ENCODE results near the gene ABCC6. TPM values are rescaled to one million over a fixed set of nuclear protein-coding genes. Genes with fewer than 3 reads are reported as not detected.
A peak's percentile ranks its signal among the peaks of the same experiment; 100 is the strongest.
"Not testable (repeated sequence)": the region's sequence is repeated elsewhere in the genome, so short reads cannot be mapped to it uniquely, and the experiment has no call there.

ABCC6 gene
- total RNA-seq, 3 donors from 2014 or later (not counting 1 experiment from before 2014, with no cell fraction given): 0.16 to 0.25 TPM; not detected in 1

- H3K27ac ChIP-seq (ENCODE audit: low read length); ATAC-seq; H3K27ac Mint-ChIP-seq; H3K4me1 ChIP-seq (ENCODE audit: control insufficient read depth, insufficient read depth, low read length); H3K36me3 ChIP-seq (ENCODE audit: control insufficient read depth, insufficient read depth, low read length); H3K4me3 Mint-ChIP-seq; DNase-seq; intact Hi-C loops (cut with micrococcal nuclease); H3K9me3 Mint-ChIP-seq; H3K9me3 ChIP-seq (ENCODE audit: control insufficient read depth, insufficient read depth, low read length); H3K4me3 ChIP-seq (ENCODE audit: low read length); H3K27me3 ChIP-seq (ENCODE audit: control insufficient read depth, insufficient read depth, low read length); H3K4me1 Mint-ChIP-seq; H3K36me3 Mint-ChIP-seq; H3K27me3 Mint-ChIP-seq (ENCODE audit: low read depth in 2 of 2): not testable (repeated sequence)
- 88% methylated on average over 1 of the region's 2 CpGs for WGBS (ENCODE audit: insufficient coverage)
Measured at GRCh38 chr16:16205864-16206263, 17.4 kb downstream of the ABCC6 start.

GRCh38 chr16:16204552-16204951 lies 18.7 kb downstream of the ABCC6 start:
- H3K4me3 Mint-ChIP-seq; H3K27me3 ChIP-seq (ENCODE audit: control insufficient read depth, insufficient read depth, low read length); ATAC-seq; H3K36me3 Mint-ChIP-seq; H3K9me3 Mint-ChIP-seq; intact Hi-C loops (cut with micrococcal nuclease); H3K4me1 ChIP-seq (ENCODE audit: control insufficient read depth, insufficient read depth, low read length); DNase-seq; H3K9me3 ChIP-seq (ENCODE audit: control insufficient read depth, insufficient read depth, low read length); H3K27ac Mint-ChIP-seq; H3K27ac ChIP-seq (ENCODE audit: low read length); H3K4me1 Mint-ChIP-seq; H3K36me3 ChIP-seq (ENCODE audit: control insufficient read depth, insufficient read depth, low read length); H3K27me3 Mint-ChIP-seq (ENCODE audit: low read depth in 2 of 2); H3K4me3 ChIP-seq (ENCODE audit: low read length): not testable (repeated sequence)
- 71% methylated on average over 1 of the region's 8 CpGs for WGBS (ENCODE audit: insufficient coverage)

- H3K4me3 Mint-ChIP-seq; H3K4me1 ChIP-seq (ENCODE audit: control insufficient read depth, insufficient read depth, low read length); H3K27ac ChIP-seq (ENCODE audit: low read length); DNase-seq; H3K27me3 Mint-ChIP-seq (ENCODE audit: low read depth in 2 of 2); H3K27me3 ChIP-seq (ENCODE audit: control insufficient read depth, insufficient read depth, low read length); ATAC-seq; H3K4me3 ChIP-seq (ENCODE audit: low read length); H3K9me3 Mint-ChIP-seq; H3K4me1 Mint-ChIP-seq; intact Hi-C loops (cut with micrococcal nuclease); H3K27ac Mint-ChIP-seq; H3K36me3 ChIP-seq (ENCODE audit: control insufficient read depth, insufficient read depth, low read length); H3K36me3 Mint-ChIP-seq; H3K9me3 ChIP-seq (ENCODE audit: control insufficient read depth, insufficient read depth, low read length): not testable (repeated sequence)
- WGBS (ENCODE audit: insufficient coverage): 100% methylated on average over 4 of the region's 6 CpGs
Measured at GRCh38 chr16:16203494-16203893, 19.8 kb downstream of the ABCC6 start.

- 60% methylated on average over 1 of the region's 4 CpGs for WGBS (ENCODE audit: insufficient coverage)
- H3K36me3 Mint-ChIP-seq; H3K9me3 ChIP-seq (ENCODE audit: control insufficient read depth, insufficient read depth, low read length); H3K27me3 Mint-ChIP-seq (ENCODE audit: low read depth in 2 of 2); H3K4me1 ChIP-seq (ENCODE audit: control insufficient read depth, insufficient read depth, low read length); H3K4me3 ChIP-seq (ENCODE audit: low read length); H3K9me3 Mint-ChIP-seq; H3K27ac Mint-ChIP-seq; H3K27me3 ChIP-seq (ENCODE audit: control insufficient read depth, insufficient read depth, low read length); intact Hi-C loops (cut with micrococcal nuclease); H3K27ac ChIP-seq (ENCODE audit: low read length); H3K4me1 Mint-ChIP-seq; H3K36me3 ChIP-seq (ENCODE audit: control insufficient read depth, insufficient read depth, low read length); H3K4me3 Mint-ChIP-seq: not testable (repeated sequence)
- DNase-seq: peak in 1 of 2 donors; percentile 45
- ATAC-seq: peak in 1 of 3 donors; percentile 65
Measured at GRCh38 chr16:16202400-16203143, 20.7 kb downstream of the ABCC6 start.

GRCh38 chr16:16201880-16202279 lies 21.4 kb downstream of the ABCC6 start:
- H3K27ac ChIP-seq (ENCODE audit: low read length); H3K4me1 ChIP-seq (ENCODE audit: control insufficient read depth, insufficient read depth, low read length); H3K27ac Mint-ChIP-seq; H3K27me3 Mint-ChIP-seq (ENCODE audit: low read depth in 2 of 2); intact Hi-C loops (cut with micrococcal nuclease); H3K36me3 Mint-ChIP-seq; ATAC-seq; H3K9me3 Mint-ChIP-seq; H3K4me3 Mint-ChIP-seq; H3K27me3 ChIP-seq (ENCODE audit: control insufficient read depth, insufficient read depth, low read length); DNase-seq; H3K4me1 Mint-ChIP-seq; H3K9me3 ChIP-seq (ENCODE audit: control insufficient read depth, insufficient read depth, low read length); H3K4me3 ChIP-seq (ENCODE audit: low read length); H3K36me3 ChIP-seq (ENCODE audit: control insufficient read depth, insufficient read depth, low read length): not testable (repeated sequence)
- 82% methylated on average over 2 of the region's 8 CpGs for WGBS (ENCODE audit: insufficient coverage)

GRCh38 chr16:16200391-16200790 lies 22.9 kb downstream of the ABCC6 start:
- H3K4me1 ChIP-seq (ENCODE audit: control insufficient read depth, insufficient read depth, low read length); DNase-seq; H3K27me3 ChIP-seq (ENCODE audit: control insufficient read depth, insufficient read depth, low read length); H3K27ac ChIP-seq (ENCODE audit: low read length); H3K36me3 ChIP-seq (ENCODE audit: control insufficient read depth, insufficient read depth, low read length); H3K9me3 Mint-ChIP-seq; H3K27me3 Mint-ChIP-seq (ENCODE audit: low read depth in 2 of 2); H3K4me3 ChIP-seq (ENCODE audit: low read length); ATAC-seq; intact Hi-C loops (cut with micrococcal nuclease); H3K27ac Mint-ChIP-seq; H3K9me3 ChIP-seq (ENCODE audit: control insufficient read depth, insufficient read depth, low read length); H3K4me1 Mint-ChIP-seq; H3K4me3 Mint-ChIP-seq; H3K36me3 Mint-ChIP-seq: not testable (repeated sequence)
- 62% methylated on average over 2 of the region's 5 CpGs for WGBS (ENCODE audit: insufficient coverage)

- H3K27me3 ChIP-seq (ENCODE audit: control insufficient read depth, insufficient read depth, low read length); ATAC-seq; H3K9me3 Mint-ChIP-seq; intact Hi-C loops (cut with micrococcal nuclease); H3K27ac Mint-ChIP-seq; H3K4me3 ChIP-seq (ENCODE audit: low read length); H3K4me3 Mint-ChIP-seq; DNase-seq; H3K36me3 ChIP-seq (ENCODE audit: control insufficient read depth, insufficient read depth, low read length); H3K27me3 Mint-ChIP-seq (ENCODE audit: low read depth in 2 of 2); H3K9me3 ChIP-seq (ENCODE audit: control insufficient read depth, insufficient read depth, low read length); H3K4me1 Mint-ChIP-seq; H3K27ac ChIP-seq (ENCODE audit: low read length); H3K4me1 ChIP-seq (ENCODE audit: control insufficient read depth, insufficient read depth, low read length); H3K36me3 Mint-ChIP-seq: not testable (repeated sequence)
- 72% methylated on average over 2 of the region's 4 CpGs for WGBS (ENCODE audit: insufficient coverage)
Measured at GRCh38 chr16:16199428-16199827, 23.9 kb downstream of the ABCC6 start.

Data from natural killer cell (primary cell).